Putamen (tissue), 1 donor: ENCODE results near the gene PARVA.

Experiments
- DNase-seq: peaks from one replicate; pipeline ENCODE4 v3.0.0-alpha.2; 2016; ENCODE audit warnings: low spot score

Gene PARVA

GRCh38 chr11:12556788-12557384 lies 179.5 kb downstream of the PARVA start:
- no peak for DNase-seq

- no peak for DNase-seq
Observed at GRCh38 chr11:12559011-12559410, 181.6 kb downstream of the PARVA start.

- DNase-seq, result no peak
Observed at GRCh38 chr11:12560362-12560761, 183.0 kb downstream of the PARVA start.

- no peak for DNase-seq
Observed at GRCh38 chr11:12560861-12561260, 183.5 kb downstream of the PARVA start.

GRCh38 chr11:12564012-12564411 lies 186.6 kb downstream of the PARVA start:
- DNase-seq, result no peak

GRCh38 chr11:12565406-12565805 lies 188.0 kb downstream of the PARVA start:
- DNase-seq, result no peak

- DNase-seq, result no peak
Observed at GRCh38 chr11:12567746-12568460, 190.5 kb downstream of the PARVA start.

- no peak for DNase-seq
Observed at GRCh38 chr11:12569499-12570425, 192.4 kb downstream of the PARVA start.

GRCh38 chr11:12573707-12574485 lies 196.5 kb downstream of the PARVA start:
- no peak for DNase-seq

- no peak for DNase-seq
Observed at GRCh38 chr11:12577725-12578644, 200.6 kb downstream of the PARVA start.

- no peak for DNase-seq
Observed at GRCh38 chr11:12581416-12581815, 204.0 kb downstream of the PARVA start.

GRCh38 chr11:12581923-12582322 lies 204.6 kb downstream of the PARVA start:
- no peak for DNase-seq
